Stimulated activated CD4-positive, alpha-beta T cell treated with anti-CD3 and anti-CD28 coated beads, Interleukin-4, amount 100 ng/mL, for 1 hour (primary cell): ENCODE measurements around the gene LMO4.
A peak's percentile ranks its signal among the peaks of the same experiment; 100 is the strongest.

ENCODE experiments used
- DNase-seq: peaks from one replicate; pipeline ENCODE4 v3.0.0-alpha.2; 2020

LMO4 gene

DNA sequence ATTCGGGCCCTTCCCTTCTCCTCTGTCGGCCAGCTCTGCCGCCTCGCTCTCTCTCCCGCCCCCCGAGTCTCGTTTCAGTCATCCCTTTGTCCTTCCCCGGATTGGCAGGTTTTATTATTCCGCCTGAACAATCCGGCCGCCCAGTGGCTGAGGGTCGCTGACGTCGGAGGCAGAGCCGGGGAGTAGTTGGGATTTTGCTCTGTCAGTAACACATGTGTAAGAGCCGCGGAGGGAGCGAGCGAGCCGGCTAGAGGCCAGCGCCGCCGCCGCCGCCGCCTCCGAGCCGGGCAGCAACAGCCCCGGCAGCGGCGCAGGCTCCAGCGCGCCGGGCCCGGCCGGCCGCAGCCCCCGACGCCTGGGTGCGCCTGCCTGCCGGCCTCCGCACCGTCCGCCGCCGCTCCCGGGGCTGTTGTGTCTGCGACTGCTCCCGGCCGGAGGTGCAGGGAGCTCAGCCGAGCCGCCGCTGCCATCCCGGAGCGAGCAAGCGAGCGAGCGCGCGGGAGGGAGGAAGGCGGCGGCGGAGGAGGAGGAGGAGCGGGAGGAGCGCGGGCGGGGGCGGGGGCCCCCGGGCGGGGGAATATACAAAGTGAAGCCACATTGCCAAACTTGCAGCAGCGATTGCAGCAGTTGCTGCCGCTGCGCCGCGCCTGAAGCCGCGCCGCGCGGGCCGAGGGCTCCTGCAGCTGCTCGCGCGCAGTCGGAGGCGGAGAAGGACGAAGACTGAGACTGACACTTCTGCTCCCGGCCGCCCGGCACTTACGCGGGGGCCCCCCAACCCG lies at the start of gene LMO4:
Gene LMO4, plus strand, starts transcription at position 609 of the 779 bp plus-strand sequence. CDS start 3,136 bp downstream, outside the sequence.
- peak; percentile 76 for DNase-seq

GRCh38 chr1:87279536-87279875 lies 49.2 kb upstream of the LMO4 start:
- DNase-seq = no peak

DNA sequence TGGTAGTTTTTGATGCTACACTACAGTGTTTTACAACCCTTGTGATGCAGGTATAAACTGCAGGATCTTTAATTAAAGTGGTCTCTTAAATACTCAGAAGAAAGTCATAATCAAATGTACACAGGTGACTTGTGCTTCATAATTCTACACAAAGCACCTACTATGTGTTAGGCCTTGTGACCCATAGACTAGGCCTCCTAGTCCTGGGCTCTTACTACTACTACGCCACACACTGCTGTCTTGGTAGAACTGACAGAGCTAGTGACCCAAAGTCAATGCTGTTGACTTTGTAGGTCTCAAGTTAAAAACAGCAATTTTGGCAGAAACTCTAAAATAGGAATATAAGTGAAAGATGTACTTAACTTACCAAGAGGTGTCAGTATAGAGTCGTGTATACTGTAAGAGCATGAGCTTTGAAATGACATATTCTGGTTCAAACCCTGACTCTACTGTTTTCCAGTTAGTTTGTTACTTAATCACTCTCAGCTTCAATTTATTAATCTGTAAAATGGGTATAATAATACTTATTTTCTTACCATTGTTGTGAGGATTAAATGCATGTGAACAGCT lies 48.6 kb upstream of the LMO4 start:
- no peak for DNase-seq

GRCh38 chr1:87284456-87285240 lies 44.0 kb upstream of the LMO4 start:
- no peak for DNase-seq

DNA sequence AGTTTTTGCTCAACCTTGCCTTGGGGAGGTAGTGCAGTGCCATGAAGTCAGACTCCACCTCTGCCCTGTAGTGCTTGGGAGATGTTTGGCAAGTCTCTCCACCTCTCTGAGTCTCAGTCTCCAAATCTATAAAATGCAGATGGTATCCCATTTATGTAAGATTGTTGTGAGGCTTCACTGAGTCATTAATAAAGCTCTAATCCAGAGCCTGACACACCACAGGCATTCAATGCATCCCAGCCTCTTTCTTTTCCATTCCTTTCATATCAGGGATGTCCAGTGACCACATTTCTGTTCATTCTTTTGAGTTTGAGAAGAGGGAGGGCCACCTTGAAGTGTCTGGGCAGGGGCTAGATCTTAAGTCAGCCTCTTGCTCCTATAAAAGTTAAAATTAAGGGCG lies 37.6 kb upstream of the LMO4 start:
- no peak for DNase-seq

DNA sequence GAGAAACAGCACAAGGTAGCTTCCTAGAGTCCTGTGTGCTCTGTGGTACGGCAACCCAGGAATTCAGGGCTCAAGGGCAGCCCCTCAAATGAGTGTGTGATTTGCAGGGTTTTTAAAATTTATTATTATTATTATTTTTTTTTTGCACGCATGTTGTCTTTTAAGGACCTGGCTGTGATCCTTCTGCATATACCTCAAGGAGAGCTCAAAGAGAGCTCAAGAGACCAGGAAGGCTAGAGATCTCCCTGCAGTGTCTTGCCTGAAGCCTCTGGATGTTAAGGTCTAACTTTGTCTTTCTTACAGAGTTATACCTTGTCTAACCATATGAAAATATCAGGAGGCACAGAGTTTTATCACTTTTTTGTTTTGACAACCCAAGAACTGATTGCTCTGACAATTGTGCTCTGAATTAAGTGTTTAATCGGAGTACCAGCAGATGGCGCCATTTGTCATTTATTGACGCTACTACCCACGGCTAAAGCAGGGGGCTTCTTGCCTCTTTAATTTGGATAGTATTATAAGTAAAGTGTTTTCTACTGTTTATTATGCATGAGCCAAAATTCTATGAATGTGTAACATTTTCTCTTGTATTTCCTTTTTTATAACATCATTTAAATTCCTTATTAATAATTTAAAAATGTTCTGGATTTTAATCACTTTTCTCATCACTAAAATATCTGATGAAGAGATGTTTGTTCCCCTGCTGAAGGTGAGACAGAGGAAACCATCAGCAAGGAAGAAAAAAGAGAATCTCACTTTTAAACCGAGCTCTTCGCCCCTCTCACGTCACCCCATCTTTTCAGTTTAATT lies 35.8 kb upstream of the LMO4 start:
- DNase-seq = peak; percentile 48

- DNase-seq = no peak
Measured at GRCh38 chr1:87294633-87295032, 34.0 kb upstream of the LMO4 start.

DNA sequence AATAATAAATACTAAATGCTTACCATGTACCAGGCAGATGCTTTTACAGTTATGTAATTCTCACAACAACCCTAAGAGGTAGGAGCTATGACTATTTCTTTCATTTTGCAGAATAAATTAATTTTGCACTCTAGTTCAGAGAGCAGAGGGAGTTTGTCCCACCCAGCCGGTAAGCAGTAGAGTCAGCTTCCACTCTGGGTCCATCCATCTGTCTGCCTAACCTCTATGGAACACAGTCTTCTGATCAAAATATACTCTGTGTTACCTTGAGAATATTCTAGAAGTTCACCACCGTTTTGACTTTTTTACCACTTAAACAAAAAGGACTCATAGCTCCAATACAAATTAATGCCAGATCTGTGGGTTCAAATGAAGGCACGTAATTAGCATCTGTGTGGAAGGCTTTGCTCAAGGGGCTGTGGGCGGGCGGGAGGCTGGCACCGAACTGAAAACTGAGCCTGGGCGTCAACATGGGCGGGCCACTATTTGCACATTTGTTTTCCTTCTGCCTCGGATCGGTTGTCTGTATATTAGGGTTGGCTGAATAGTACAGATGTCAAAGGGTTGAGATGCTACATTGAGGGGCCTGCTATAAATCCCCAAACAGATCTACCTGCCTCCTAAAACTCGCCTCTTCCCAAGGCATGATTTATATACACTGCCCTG lies 33.1 kb upstream of the LMO4 start:
- no peak for DNase-seq

DNA sequence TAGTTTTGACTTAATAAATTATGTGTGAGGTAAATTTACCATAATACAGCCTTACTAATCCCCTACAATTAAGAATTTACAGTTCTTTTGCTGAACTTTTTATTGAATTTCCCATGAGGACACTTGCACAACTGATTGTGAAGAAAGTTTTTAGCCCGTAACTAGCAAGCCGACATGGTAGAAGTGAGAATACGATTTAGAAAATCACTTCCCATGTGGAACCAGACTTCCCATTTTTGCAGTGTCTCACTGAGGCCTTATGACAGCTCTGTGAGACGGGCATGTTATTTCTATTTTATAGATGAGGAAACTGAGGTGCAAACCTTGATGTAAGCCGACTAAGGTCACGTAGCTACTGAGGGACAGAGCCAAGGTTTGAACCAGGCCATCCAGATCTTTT lies 32.5 kb upstream of the LMO4 start:
- no peak for DNase-seq

DNA sequence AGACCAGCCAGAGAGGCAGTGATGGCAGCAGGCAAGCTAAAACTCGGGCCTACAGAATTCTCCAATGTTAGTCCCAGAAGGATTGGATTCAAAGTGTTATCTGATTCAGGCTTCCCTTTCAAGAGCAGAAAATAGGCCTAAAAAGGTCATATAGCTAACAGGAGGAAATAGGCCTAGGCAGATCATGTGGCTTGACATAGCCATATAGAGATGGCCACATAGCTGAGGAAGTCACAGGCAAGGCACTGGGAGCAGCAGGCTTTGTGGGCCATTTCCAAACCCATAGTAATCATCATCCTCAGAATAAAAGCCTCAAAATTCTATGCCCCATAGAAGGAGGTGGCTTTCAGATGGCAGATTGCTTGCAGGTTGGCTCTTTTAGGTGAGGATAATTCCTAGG lies 29.0 kb upstream of the LMO4 start:
- no peak for DNase-seq

GRCh38 chr1:87300628-87301027 lies 28.1 kb upstream of the LMO4 start:
- DNase-seq = no peak

- DNase-seq = no peak
Measured at GRCh38 chr1:87305151-87305550, 23.5 kb upstream of the LMO4 start.

DNA sequence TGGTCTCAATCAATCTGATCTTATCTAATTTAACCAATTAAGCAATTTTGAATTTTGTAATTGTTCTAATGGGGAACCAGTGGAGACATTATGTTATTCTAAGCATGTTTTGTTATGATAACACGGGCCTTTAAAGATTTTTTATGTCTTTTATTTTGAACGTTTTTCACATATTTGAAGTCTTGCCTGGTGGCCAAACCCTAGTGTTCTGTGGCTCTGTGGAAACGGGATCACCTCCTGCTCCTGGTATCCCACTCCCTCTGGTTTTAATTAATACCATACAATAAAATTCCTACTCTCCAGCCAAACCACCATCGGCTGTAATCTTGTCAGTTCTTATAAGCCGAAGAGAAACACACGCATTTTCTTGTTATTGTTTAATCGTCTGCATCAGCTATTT lies 22.9 kb upstream of the LMO4 start:
- no peak for DNase-seq

GRCh38 chr1:87307306-87307705 lies 21.4 kb upstream of the LMO4 start:
- DNase-seq = no peak

DNA sequence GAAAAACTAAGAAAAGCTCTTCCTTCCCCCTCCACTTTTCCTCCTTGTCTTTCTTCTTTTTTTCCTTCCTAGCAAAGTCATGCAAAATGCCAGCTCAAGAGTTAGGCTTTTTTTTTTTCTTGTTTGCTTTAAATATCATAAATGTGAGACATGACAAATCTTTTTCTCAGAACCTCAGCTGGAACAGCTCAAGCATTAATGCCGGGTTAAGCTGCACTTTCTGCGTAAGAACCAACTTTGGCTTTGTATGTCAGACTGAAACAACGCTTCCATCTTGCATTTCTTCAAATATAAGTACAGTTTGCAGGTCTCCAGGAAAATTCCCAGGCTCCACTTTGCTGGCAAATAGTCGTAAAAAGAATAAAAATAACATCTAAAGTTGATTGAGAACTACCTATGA lies 20.7 kb upstream of the LMO4 start:
- no peak for DNase-seq

- no peak for DNase-seq
Measured at GRCh38 chr1:87314091-87314490, 14.6 kb upstream of the LMO4 start.

DNA sequence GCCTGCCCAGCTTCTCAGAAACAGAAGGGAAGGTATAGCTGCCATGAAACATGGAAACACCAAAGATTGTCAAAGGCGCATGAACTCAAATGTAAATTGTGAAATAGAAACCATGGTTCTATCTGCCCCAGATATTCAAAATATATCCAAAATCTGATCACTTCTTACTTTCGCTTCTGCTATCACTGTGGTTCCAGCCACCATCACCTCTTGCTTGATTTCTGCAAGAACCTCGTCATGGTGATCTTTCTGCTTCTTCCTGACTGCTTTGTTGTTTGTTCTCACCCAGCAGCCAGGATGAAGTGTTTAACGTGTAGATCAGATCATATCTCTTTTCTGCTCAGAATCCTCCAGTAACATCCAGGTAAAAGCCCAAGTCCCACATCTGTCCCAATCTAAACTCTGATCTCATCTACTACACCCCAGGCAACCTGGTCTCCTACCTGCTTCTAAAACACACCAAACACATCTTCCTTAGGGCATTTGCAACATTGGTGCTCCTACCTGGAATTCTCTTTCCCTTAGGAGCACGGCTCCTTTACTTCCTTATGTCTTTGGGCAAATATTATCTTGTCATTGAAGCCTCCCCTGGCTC lies 10.5 kb upstream of the LMO4 start:
- no peak for DNase-seq

DNA sequence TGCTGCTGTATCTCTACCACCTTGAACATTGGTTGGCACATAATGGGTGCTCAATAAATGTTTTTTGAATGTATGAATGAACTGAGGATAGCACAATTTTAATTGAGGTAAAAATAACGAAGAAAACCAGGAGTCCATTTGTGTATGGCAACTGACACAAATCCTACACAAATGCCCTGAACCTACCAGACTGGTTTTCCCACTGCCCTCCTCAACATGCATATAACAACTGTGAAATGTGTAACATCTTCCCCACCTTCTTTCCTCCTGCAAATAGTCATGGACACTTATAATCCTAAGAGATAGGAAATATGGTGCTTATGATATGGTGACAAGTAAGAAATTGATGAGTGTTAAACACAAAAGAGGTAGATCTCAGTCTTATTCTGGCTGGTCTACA lies 9.9 kb upstream of the LMO4 start:
- DNase-seq = no peak

GRCh38 chr1:87325982-87326738 lies 2.5 kb upstream of the LMO4 start:
- no peak for DNase-seq

- no peak for DNase-seq
Measured at GRCh38 chr1:87327376-87328271, 1.1 kb upstream of the LMO4 start.
